B cell (primary cell): ENCODE results near the gene ULK1.

Source experiments
- EZH2 ChIP-seq: IDR thresholded peaks from 2 replicates; pipeline ENCODE4 v1.6.1; 2012; ENCODE audit warnings: borderline replicate concordance, low read depth, mild to moderate bottlenecking, moderate library complexity, low read length; ENCODE audit not compliant: insufficient read depth, poor library complexity, severe bottlenecking
- TF ChIP-seq, protein P1 (sequence below): fragments of 200-600 bp; IDR thresholded peaks from one replicate; pipeline ENCODE4 v1.8.0; 2022; ENCODE audit warnings: antibody characterized with exemption, mild to moderate bottlenecking

DNA sequence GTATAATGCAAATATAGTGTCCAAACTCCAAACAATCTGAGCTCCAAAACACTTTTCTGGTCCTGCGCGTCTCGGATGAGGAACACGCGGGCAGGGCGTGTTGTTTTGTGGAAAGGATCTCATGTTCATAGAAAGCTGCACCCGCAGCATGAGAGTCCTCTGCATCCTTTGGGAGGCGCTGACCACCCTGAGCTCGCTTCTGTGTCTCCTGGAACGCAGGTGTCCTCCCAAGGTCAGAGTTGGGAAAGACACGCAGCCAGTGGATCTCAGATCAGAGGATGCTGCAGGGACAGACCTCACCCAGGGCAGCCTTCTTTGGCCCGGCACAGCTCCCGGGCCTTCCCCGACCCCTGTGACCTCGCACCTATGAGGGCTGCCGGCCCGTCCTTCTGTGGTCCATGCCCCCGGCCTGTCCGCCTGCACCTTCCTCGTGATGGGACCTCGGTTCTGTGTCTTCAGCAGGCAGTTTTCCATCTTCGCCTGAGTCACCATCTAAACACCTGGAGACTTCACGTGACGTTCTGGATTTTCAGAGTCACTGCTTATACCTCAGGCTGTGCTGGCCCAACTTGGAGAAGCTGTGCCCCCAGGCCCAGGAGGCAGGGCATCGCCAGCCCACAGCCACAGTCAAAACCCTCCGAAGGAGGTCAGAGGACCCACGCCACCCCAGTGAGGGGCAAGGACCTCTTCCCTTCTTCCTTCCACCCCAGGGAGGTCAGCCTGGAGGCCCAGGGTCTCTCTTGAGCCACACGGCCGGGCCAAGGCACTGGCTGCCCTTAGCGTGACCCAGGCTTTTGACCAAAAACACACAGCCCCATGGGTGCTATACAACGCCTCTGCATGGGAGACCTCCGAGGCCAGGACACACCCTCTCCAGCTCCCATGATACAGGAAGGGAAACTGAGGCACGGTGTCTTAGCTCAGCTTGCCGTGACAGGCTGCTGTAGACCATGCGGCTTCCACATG is 40.3 kb upstream of the ULK1 start:
- TF ChIP-seq EZH2 = no peak
- TF ChIP-seq, protein P1, sequence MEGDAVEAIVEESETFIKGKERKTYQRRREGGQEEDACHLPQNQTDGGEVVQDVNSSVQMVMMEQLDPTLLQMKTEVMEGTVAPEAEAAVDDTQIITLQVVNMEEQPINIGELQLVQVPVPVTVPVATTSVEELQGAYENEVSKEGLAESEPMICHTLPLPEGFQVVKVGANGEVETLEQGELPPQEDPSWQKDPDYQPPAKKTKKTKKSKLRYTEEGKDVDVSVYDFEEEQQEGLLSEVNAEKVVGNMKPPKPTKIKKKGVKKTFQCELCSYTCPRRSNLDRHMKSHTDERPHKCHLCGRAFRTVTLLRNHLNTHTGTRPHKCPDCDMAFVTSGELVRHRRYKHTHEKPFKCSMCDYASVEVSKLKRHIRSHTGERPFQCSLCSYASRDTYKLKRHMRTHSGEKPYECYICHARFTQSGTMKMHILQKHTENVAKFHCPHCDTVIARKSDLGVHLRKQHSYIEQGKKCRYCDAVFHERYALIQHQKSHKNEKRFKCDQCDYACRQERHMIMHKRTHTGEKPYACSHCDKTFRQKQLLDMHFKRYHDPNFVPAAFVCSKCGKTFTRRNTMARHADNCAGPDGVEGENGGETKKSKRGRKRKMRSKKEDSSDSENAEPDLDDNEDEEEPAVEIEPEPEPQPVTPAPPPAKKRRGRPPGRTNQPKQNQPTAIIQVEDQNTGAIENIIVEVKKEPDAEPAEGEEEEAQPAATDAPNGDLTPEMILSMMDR = no peak
